HEK293T (cell line): ENCODE data around the gene NRG2.

Experiments
- CTCF ChIA-PET: fragments of 350-600 bp; formaldehyde crosslinking; extraction: SDS; loops from one replicate; lab custom pipeline; 2021; ENCODE audit warnings: antibody characterized with exemption, inconsistent platforms; lab: Yijun Ruan, JAX
- POLR2A ChIA-PET: fragments of 350-600 bp; formaldehyde crosslinking; extraction: SDS; loops from one replicate; lab custom pipeline; 2020; ENCODE audit warnings: antibody characterized with exemption, inconsistent platforms; lab: Yijun Ruan, JAX
- DNase-seq: peaks from one replicate; pipeline ENCODE4 v3.0.0; 2012; ENCODE audit warnings: mixed read lengths; ENCODE audit errors: extremely low spot score
- ARNT ChIP-seq: fragments of 450-650 bp; IDR thresholded peaks from 2 replicates; pipeline ENCODE4 v1.6.1; 2017; ENCODE audit warnings: mild to moderate bottlenecking
- BHLHE40 ChIP-seq: fragments of 450-650 bp; IDR thresholded peaks from 2 replicates; pipeline ENCODE4 v1.6.1; 2016; ENCODE audit warnings: mild to moderate bottlenecking, moderate library complexity, borderline replicate concordance
- CTBP1 ChIP-seq: fragments of 450-650 bp; IDR thresholded peaks from 2 replicates; pipeline ENCODE4 v1.6.1; 2016; ENCODE audit warnings: borderline replicate concordance
- ELF4 ChIP-seq: fragments of 450-650 bp; IDR thresholded peaks from 2 replicates; pipeline ENCODE4 v1.6.1; 2017; ENCODE audit warnings: antibody characterized with exemption
- FOXA1 ChIP-seq: fragments of 450-650 bp; IDR thresholded peaks from 2 replicates; pipeline ENCODE4 v1.6.1; 2016; ENCODE audit warnings: mild to moderate bottlenecking
- FOXK2 ChIP-seq: fragments of 450-650 bp; IDR thresholded peaks from 2 replicates; pipeline ENCODE4 v1.6.1; 2016; ENCODE audit warnings: mild to moderate bottlenecking
- FOXM1 ChIP-seq: fragments of 450-650 bp; IDR thresholded peaks from 2 replicates; pipeline ENCODE4 v1.6.1; 2017; ENCODE audit warnings: mild to moderate bottlenecking, borderline replicate concordance
- HDGF ChIP-seq: fragments of 450-650 bp; IDR thresholded peaks from 2 replicates; pipeline ENCODE4 v1.6.1; 2017; ENCODE audit warnings: antibody characterized with exemption, borderline replicate concordance
- L3MBTL2 ChIP-seq: fragments of 450-650 bp; conservative IDR thresholded peaks from 2 replicates; pipeline ENCODE4 v1.6.1; 2016; ENCODE audit warnings: mild to moderate bottlenecking
- LEF1 ChIP-seq: fragments of 450-650 bp; IDR thresholded peaks from 2 replicates; pipeline ENCODE4 v1.6.1; 2017; ENCODE audit warnings: mild to moderate bottlenecking, borderline replicate concordance
- NFRKB ChIP-seq: fragments of 450-650 bp; IDR thresholded peaks from 2 replicates; pipeline ENCODE4 v1.6.1; 2016; ENCODE audit warnings: mild to moderate bottlenecking, moderate library complexity
- SP1 ChIP-seq: fragments of 450-650 bp; IDR thresholded peaks from 2 replicates; pipeline ENCODE4 v1.6.1; 2017
- SUZ12 ChIP-seq: fragments of 450-650 bp; IDR thresholded peaks from 2 replicates; pipeline ENCODE4 v1.6.1; 2016; ENCODE audit warnings: mild to moderate bottlenecking
- TARDBP ChIP-seq: fragments of 450-650 bp; IDR thresholded peaks from 2 replicates; pipeline ENCODE4 v1.6.1; 2016
- ZNF384 ChIP-seq: fragments of 450-650 bp; IDR thresholded peaks from 2 replicates; pipeline ENCODE4 v1.6.1; 2016
- TF ChIP-seq, protein P1 (sequence below): fragments of 450-650 bp; IDR thresholded peaks from 2 replicates; pipeline ENCODE4 v1.6.1; 2016

The NRG2 gene

DNA sequence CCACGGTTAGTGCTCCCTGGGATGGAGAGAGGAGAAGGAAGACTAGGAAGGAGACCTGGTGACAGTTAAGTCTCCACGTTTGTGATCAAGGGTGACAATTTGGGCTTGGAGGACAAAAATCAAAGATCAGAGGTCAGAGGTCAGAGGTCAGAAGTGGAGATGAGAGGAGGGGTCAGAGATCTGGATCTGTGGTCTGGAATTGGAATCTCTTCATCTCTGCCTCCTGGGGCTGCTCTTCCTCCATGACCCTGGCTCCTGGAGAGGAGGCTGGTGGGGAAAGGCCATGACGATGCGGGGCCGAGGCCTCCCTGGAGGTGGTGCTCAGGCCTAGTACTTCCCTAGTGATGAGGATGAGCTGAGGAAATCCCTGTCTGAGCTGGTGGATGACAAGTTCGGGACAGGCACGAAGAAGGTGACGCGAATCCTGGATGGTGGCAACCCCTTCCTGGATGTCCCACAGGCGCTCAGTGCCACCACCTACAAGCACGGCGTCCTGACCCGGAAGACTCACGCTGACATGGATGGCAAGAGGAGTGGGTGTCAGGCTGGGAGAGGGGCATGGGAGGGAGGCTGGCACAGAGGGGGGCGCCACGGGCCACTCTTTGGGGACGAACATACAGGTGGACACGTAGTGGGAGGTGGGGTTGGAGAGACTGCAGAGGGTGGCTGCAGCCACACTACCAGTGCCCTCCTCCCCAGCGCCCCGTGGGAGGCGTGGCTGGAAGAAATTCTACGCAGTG is 206.5 kb downstream of the NRG2 start:
- ChIA-PET POLR2A (no interaction called here), CTCF (no interaction called here)
- DNase-seq: no peak
- no peak for TF ChIP-seq TARDBP

DNA sequence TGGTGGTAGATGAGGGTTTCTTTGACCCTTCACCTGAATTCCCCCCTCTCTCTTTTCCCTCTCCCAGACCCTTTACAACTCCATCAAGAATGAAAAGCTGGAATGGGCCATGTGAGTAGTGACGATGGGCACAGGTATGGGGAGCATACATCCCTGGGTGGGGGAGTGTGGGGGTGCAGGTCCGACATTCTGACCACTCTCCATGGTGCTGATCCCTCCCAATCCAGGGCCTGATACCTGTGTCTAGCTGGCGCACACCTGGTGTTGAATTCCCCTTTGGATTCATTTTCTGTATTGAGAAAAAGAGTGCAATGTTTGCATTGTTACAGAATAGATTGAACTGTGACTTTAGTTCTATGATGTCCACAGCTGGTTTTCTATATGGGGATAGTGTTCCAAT is 207.4 kb downstream of the NRG2 start:
- no peak for DNase-seq
- TF ChIP-seq BHLHE40 (no peak), LEF1 (no peak), HDGF (no peak), L3MBTL2 (no peak), ARNT (no peak), FOXM1 (no peak), FOXA1 (no peak)
- TF ChIP-seq, protein P1, sequence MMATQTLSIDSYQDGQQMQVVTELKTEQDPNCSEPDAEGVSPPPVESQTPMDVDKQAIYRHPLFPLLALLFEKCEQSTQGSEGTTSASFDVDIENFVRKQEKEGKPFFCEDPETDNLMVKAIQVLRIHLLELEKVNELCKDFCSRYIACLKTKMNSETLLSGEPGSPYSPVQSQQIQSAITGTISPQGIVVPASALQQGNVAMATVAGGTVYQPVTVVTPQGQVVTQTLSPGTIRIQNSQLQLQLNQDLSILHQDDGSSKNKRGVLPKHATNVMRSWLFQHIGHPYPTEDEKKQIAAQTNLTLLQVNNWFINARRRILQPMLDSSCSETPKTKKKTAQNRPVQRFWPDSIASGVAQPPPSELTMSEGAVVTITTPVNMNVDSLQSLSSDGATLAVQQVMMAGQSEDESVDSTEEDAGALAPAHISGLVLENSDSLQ: no peak
- ChIA-PET CTCF (no interaction called here), POLR2A (no interaction called here)

DNA sequence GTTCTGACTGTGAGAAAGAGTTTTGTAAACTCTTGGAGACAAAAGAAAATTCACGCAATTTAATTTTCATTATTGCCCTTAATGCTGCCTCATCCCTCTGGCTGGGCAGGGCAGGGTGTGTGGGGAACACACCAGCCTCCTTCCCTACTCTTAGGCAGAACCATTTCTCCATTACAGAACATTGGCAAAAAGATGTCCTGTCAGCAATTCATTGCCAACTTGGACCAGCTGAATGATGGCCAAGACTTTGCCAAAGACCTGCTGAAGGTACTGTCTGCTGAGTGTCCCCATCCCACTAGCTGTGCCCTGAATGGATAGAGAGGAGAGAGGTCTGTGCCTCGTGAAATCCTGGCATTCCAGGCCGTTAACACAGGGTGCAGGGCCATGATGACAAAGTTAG is 209.6 kb downstream of the NRG2 start:
- ChIA-PET CTCF (interaction anchor here (0.8 to 1.0 kb wide), 2 partner anchors 12 to 46 kb away, joined by 3 read pairs; no protein-coding TSS in a partner anchor), POLR2A (no interaction called here)
- TF ChIP-seq, protein P1: no peak
- no peak for TF ChIP-seq ARNT
- TF ChIP-seq FOXA1: no peak
- TF ChIP-seq ZNF384: no peak
- TF ChIP-seq SUZ12: no peak
- TF ChIP-seq ELF4: no peak
- TF ChIP-seq HDGF: no peak
- TF ChIP-seq BHLHE40: no peak
- TF ChIP-seq FOXK2: no peak
- no peak for TF ChIP-seq CTBP1
- no peak for TF ChIP-seq FOXM1
- TF ChIP-seq NFRKB: no peak
- TF ChIP-seq LEF1: no peak
- no peak for TF ChIP-seq L3MBTL2
- TF ChIP-seq TARDBP: no peak
- TF ChIP-seq SP1: no peak
- no peak for DNase-seq

DNA sequence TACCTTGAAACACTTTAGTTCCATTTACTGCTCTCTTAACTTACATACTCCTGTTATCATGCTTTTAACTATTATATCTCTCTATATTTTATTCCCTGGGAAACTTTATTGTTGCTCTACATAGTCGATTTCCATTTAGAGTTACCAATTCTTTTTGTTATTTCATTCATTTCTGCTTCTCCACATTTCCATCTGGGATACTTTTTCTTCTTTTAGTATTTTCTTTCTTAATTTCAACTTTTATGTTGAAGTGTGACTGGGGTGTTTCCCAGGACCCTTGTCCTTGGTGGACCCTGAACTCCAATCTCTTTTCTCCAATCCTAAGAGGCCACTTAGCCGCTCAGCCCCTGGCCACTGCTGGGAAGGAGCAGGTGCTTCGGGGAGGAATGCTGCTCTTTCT is 211.5 kb downstream of the NRG2 start:
- no peak for TF ChIP-seq FOXA1
- TF ChIP-seq TARDBP: no peak
- no peak for TF ChIP-seq ZNF384
- DNase-seq: no peak
- ChIA-PET POLR2A (no interaction called here), CTCF (no interaction called here)

DNA sequence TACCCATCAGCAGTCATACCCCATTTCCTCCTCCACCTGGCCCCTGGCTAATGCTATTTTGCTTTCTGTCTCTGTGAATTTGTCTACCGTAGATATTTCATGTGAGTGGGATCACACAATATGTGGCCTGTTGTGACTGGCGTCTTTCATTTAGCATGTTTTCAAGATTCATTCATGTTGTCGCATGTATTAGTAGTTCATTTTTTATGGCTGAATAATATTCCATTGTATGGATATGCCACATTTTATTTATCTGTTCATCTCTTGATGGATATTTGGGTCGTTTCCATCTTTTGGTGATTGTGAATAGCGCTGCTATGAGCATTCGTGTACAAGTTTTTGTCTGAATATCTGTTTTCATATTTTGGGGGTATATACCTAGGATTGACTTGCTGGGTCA is 213.6 kb downstream of the NRG2 start:
- ChIA-PET POLR2A (no interaction called here), CTCF (no interaction called here)
- no peak for DNase-seq
- TF ChIP-seq SUZ12 (no peak), FOXA1 (no peak), ELF4 (no peak), TARDBP (no peak), BHLHE40 (no peak), LEF1 (no peak), CTBP1 (no peak), HDGF (no peak), SP1 (no peak), FOXM1 (no peak), ARNT (no peak), FOXK2 (no peak), ZNF384 (no peak), L3MBTL2 (no peak)
- TF ChIP-seq, protein P1: no peak

DNA sequence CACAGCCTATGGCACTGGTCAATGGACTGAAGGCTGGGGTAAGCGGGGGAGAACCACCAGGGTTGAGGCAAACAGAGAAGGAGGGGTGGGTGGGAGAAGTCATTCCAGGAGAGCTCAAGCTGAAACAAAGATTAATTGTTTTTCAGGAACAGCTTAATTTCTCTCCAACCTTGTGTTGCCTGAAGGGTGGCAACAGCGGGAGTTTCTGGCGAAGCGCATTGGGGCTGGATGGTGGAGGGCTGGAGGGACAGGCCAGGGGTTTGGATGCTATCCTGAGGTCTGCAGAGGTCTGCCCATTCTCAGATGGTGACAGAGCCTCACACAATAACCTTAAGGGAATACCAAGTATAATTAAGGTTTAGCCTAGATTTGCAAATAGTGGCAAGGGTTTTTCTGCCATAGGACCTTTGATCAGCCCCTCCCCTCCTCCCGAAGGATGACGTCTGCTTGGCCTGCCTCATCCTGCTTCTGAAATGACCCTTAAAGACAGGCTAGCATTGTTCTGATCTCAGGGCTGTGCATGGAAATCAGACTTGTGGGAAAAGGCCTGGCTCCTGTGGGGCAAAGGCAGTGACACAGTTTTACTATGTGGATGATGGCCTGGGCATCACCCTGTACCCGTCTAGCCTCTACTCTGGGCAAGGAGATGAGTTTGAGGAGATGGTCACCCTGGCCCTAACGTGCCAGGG is 214.7 kb downstream of the NRG2 start:
- no peak for DNase-seq
- ChIA-PET POLR2A (no interaction called here), CTCF (no interaction called here)
- TF ChIP-seq, protein P1: no peak
- TF ChIP-seq TARDBP (no peak), NFRKB (no peak), SUZ12 (no peak), ARNT (no peak), BHLHE40 (no peak), ZNF384 (no peak), FOXM1 (no peak), ELF4 (no peak), SP1 (no peak), CTBP1 (no peak), LEF1 (no peak), L3MBTL2 (no peak), HDGF (no peak), FOXK2 (no peak), FOXA1 (no peak)
